D721Med (cell line): Measurements from ENCODE around the gene UBA6.

Experiments
- DNase-seq: peaks from one replicate; pipeline ENCODE4 v3.0.0; 2011; ENCODE audit warnings: low spot score; ENCODE audit not compliant: insufficient read length
- FAIRE-seq: peaks from 2 replicates; lab custom pipeline; 2011; peaks lifted over from hg19 to GRCh38; lab: Jason Lieb, UNC
- CTCF ChIP-seq: IDR thresholded peaks from 2 replicates; pipeline ENCODE4 v1.5.1; 2012; ENCODE audit warnings: mild to moderate bottlenecking, control low read depth; ENCODE audit not compliant: insufficient read depth; ENCODE audit errors: missing control alignments

Gene UBA6

GRCh38 chr4:67691328-67691727, 9.6 kb downstream of the UBA6 start:
- DNase-seq (no peak), FAIRE-seq (no peak)
- TF ChIP-seq CTCF, result no peak

GRCh38 chr4:67687636-67688035, 13.3 kb downstream of the UBA6 start:
- DNase-seq (no peak), FAIRE-seq (no peak)
- no peak for TF ChIP-seq CTCF

- no peak for DNase-seq
- FAIRE-seq, result no peak
- no peak for TF ChIP-seq CTCF
Observed at GRCh38 chr4:67685532-67685859, 15.5 kb downstream of the UBA6 start.

- TF ChIP-seq CTCF, result no peak
- no peak for DNase-seq
- no peak for FAIRE-seq
Observed at GRCh38 chr4:67684839-67685531, 16.0 kb downstream of the UBA6 start.

- peak; percentile 78 for FAIRE-seq
- no peak for DNase-seq
- TF ChIP-seq CTCF, result no peak
Observed at GRCh38 chr4:67682266-67682665, 18.7 kb downstream of the UBA6 start.

GRCh38 chr4:67680581-67681222, 20.3 kb downstream of the UBA6 start:
- DNase-seq (no peak), FAIRE-seq (no peak)
- no peak for TF ChIP-seq CTCF

- DNase-seq (no peak), FAIRE-seq (no peak)
- TF ChIP-seq CTCF, result no peak
Observed at GRCh38 chr4:67678612-67679011, 22.3 kb downstream of the UBA6 start.
